Measurements from ENCODE around the gene STAT4.

The STAT4 gene

DNA sequence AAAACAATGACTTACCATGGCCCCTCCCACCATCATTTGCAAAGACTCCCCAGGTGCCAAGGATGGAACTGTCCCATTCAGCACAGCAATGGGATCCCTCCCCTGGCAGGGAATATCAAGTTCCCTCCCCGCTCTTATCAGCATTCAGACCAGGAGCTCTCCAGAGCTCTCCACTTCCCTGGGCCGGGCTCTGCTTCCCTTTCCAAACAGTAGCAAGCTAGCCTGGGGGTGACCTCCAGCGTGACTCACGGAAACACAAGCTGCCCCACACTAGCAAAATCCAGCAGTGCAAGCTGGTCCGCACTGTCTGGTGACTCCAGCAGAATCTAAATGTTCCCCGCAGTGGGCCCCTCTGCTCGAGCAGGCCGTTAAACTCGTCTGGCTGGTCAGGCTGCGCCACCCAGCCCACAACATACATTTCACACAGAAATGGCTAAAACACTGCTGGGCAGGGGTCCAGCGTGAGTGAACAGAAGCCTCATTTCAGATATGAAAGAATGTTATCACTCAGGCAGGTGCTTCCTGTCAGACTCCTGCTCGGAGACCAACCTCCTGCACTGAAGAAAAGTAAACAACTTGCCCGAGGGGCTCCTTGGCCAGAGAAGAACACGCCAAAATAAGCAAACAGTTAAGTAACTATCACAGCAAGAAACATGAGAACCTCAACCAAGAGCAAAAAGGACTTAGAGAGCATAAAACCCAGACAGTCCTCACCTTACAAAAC lies 170.7 kb downstream of the STAT4 start:
- Histone ChIP-seq H3K27me3 (ENCODE audit: control insufficient read depth, insufficient read depth, low read length) (no peaks in the 10 kb centered on the region), H3K36me3 (ENCODE audit: control insufficient read depth, insufficient read depth, low read length) (peaks cover 32% of the 10 kb centered on the region), H3K9ac (ENCODE audit: low read depth, low read length) (no peak overlapping the region), H3K4me1 (ENCODE audit: control insufficient read depth, insufficient read depth, low read length) (no peaks in the 10 kb centered on the region), H3K9me3 (ENCODE audit: control insufficient read depth, insufficient read depth, low read length) (no peaks in the 10 kb centered on the region), H3K4me3 (ENCODE audit: low read depth, low read length) (no peak overlapping the region)

Data from iPS-15b (cell line).